ENCODE measurements around the gene DPPA2. TPM values are rescaled to one million over a fixed set of nuclear protein-coding genes. Genes with fewer than 3 reads are reported as not detected.

Gene DPPA2
- total RNA-seq, 1 experiment from 2014 or later, result 15.0 TPM

DNA sequence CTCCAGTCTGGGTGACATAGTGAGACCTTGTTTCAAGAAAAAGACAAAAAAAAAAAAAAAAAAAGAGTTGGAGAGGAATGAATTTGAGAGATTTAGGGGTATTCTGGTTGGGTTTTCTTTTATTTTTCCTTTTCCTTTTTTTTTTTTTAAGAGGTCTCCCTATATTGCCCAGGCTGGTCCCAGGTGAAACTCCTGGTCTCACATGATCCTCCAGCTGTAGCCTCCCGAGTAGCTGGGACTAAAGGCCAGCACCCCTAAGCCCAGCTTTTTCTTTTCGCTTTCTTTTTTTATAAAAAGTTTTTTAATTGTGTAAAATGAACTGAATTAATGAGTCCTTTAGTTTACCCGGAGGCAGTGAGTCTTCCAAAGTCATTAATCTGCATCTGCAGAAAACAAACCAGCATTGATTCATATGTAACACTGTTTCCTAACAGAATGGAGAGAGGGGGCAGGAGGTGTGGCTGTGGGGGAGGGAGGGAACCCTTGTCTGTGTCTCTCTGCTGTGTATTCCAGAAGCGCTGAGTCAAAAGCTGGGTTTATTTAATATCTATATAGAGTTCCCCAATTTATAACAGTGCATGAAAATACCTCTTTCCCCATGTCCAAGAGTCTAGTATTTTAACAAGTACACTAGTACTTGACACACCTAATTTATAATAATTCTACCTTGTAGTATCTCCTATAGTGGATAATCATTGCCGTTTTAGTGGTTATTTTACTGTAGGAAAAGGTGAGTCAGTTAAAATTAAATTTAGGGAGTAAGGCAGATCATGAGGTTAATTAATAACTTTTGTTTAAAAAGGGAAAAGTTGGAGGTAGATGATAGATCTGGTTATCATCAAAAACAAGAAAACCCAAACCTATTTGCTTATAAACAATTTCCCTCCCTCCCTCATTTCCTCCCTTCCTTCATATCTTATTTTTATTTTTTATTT lies 23.7 kb upstream of the DPPA2 start:
- peak overlapping the region; percentile 89 for H3K4me3 Mint-ChIP-seq
- peaks cover 29% of the 10 kb centered on the region for H3K4me1 Mint-ChIP-seq
- TF ChIP-seq MYBL2 (CRISPR knock-in tag; IDR thresholded peaks at IDR 0.05) (no peak), NR2C2 (CRISPR knock-in tag; IDR thresholded peaks at IDR 0.05) (no peak), NFE2L1 (CRISPR knock-in tag; IDR thresholded peaks at IDR 0.05) (no peak)
- H3K27ac Mint-ChIP-seq, result peak overlapping the region; percentile 98; the same call in 1 of the 2 replicates
- peaks cover 3% of the 10 kb centered on the region; the same call in 1 of the 2 replicates for H3K27me3 Mint-ChIP-seq (ENCODE audit: low read depth)
- peak; percentile 56 for ATAC-seq
- ChIA-PET CTCF (interaction anchor here (1.2 to 1.6 kb wide), 2 partner anchors 30 to 56 kb away, joined by 4 read pairs; no protein-coding TSS in a partner anchor), POLR2A (interaction anchor here (0.7 to 1.4 kb wide), 6 partner anchors 8 to 268 kb away, joined by 3 to 10 read pairs (median 4); partner anchors contain the start of gene DPPA2)
- H3K36me3 Mint-ChIP-seq, result peaks cover 57% of the 10 kb centered on the region
- no peak for DNase-seq (ENCODE audit: low spot score)
- H3K9me3 Mint-ChIP-seq, result no peaks in the 10 kb centered on the region

GRCh38 chr3:109339197-109339596 lies 22.9 kb upstream of the DPPA2 start:
- Mint-ChIP-seq H3K36me3 (peaks cover 58% of the 10 kb centered on the region), H3K4me1 (peaks cover 29% of the 10 kb centered on the region), H3K9me3 (no peaks in the 10 kb centered on the region), H3K4me3 (peak overlapping the region; percentile 89), H3K27me3 (ENCODE audit: low read depth) (peaks cover 3% of the 10 kb centered on the region; the same call in 1 of the 2 replicates), H3K27ac (peak overlapping the region; percentile 98)
- DNase-seq (ENCODE audit: low spot score) (no peak), ATAC-seq (no peak)
- ChIA-PET CTCF (interaction anchor here (1.6 kb wide), 1 partner anchor 31 kb away, joined by 4 read pairs; no protein-coding TSS in a partner anchor), POLR2A (interaction anchor here (0.5 to 1.4 kb wide), 5 partner anchors 9 to 23 kb away, joined by 3 to 10 read pairs (median 5); partner anchors contain the start of gene DPPA2)
- TF ChIP-seq, protein P1, sequence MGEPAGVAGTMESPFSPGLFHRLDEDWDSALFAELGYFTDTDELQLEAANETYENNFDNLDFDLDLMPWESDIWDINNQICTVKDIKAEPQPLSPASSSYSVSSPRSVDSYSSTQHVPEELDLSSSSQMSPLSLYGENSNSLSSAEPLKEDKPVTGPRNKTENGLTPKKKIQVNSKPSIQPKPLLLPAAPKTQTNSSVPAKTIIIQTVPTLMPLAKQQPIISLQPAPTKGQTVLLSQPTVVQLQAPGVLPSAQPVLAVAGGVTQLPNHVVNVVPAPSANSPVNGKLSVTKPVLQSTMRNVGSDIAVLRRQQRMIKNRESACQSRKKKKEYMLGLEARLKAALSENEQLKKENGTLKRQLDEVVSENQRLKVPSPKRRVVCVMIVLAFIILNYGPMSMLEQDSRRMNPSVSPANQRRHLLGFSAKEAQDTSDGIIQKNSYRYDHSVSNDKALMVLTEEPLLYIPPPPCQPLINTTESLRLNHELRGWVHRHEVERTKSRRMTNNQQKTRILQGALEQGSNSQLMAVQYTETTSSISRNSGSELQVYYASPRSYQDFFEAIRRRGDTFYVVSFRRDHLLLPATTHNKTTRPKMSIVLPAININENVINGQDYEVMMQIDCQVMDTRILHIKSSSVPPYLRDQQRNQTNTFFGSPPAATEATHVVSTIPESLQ (CRISPR knock-in tag; IDR thresholded peaks at IDR 0.05), result no peak
- TF ChIP-seq ETV6 (CRISPR knock-in tag; IDR thresholded peaks at IDR 0.05), result no peak
- TF ChIP-seq E2F5 (CRISPR knock-in tag; IDR thresholded peaks at IDR 0.05), result no peak
- no peak for TF ChIP-seq MXD4 (CRISPR knock-in tag; IDR thresholded peaks at IDR 0.05; ENCODE audit: borderline replicate concordance)
- no peak for TF ChIP-seq ZNF416 (CRISPR knock-in tag; IDR thresholded peaks at IDR 0.05)

GRCh38 chr3:109338322-109338721 lies 22.0 kb upstream of the DPPA2 start:
- TF ChIP-seq, protein P2, sequence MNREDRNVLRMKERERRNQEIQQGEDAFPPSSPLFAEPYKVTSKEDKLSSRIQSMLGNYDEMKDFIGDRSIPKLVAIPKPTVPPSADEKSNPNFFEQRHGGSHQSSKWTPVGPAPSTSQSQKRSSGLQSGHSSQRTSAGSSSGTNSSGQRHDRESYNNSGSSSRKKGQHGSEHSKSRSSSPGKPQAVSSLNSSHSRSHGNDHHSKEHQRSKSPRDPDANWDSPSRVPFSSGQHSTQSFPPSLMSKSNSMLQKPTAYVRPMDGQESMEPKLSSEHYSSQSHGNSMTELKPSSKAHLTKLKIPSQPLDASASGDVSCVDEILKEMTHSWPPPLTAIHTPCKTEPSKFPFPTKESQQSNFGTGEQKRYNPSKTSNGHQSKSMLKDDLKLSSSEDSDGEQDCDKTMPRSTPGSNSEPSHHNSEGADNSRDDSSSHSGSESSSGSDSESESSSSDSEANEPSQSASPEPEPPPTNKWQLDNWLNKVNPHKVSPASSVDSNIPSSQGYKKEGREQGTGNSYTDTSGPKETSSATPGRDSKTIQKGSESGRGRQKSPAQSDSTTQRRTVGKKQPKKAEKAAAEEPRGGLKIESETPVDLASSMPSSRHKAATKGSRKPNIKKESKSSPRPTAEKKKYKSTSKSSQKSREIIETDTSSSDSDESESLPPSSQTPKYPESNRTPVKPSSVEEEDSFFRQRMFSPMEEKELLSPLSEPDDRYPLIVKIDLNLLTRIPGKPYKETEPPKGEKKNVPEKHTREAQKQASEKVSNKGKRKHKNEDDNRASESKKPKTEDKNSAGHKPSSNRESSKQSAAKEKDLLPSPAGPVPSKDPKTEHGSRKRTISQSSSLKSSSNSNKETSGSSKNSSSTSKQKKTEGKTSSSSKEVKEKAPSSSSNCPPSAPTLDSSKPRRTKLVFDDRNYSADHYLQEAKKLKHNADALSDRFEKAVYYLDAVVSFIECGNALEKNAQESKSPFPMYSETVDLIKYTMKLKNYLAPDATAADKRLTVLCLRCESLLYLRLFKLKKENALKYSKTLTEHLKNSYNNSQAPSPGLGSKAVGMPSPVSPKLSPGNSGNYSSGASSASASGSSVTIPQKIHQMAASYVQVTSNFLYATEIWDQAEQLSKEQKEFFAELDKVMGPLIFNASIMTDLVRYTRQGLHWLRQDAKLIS (CRISPR knock-in tag; IDR thresholded peaks at IDR 0.05; ENCODE audit: borderline replicate concordance), result peak; percentile 57; the same call in 1 of the 2 replicates
- TF ChIP-seq FOXP4 (CRISPR knock-in tag; IDR thresholded peaks at IDR 0.05), result no peak
- H3K27ac Mint-ChIP-seq, result peak overlapping the region; percentile 98
- H3K4me1 Mint-ChIP-seq, result peaks cover 38% of the 10 kb centered on the region
- ChIA-PET CTCF (interaction anchor here (1.6 kb wide), 1 partner anchor 31 kb away, joined by 4 read pairs; no protein-coding TSS in a partner anchor), POLR2A (no interaction called here)
- no peak for DNase-seq (ENCODE audit: low spot score)
- no peak for ATAC-seq
- no peaks in the 10 kb centered on the region for H3K9me3 Mint-ChIP-seq
- H3K4me3 Mint-ChIP-seq, result peak overlapping the region; percentile 89
- H3K36me3 Mint-ChIP-seq, result peaks cover 58% of the 10 kb centered on the region
- H3K27me3 Mint-ChIP-seq (ENCODE audit: low read depth), result peaks cover 3% of the 10 kb centered on the region; the same call in 1 of the 2 replicates
